IMR-90 (cell line): ENCODE measurements around the gene KMT5C.

Experiments used
- RAD21 ChIP-seq: IDR thresholded peaks from 2 replicates; pipeline ENCODE4 v1.6.1; 2012; ENCODE audit warnings: low read length, improper control_type of control experiment
- RCOR1 ChIP-seq: IDR thresholded peaks from 2 replicates; pipeline ENCODE4 v1.6.1; 2012; ENCODE audit warnings: mild to moderate bottlenecking, low read length, improper control_type of control experiment; ENCODE audit not compliant: insufficient replicate concordance
- TF ChIP-seq, protein P1 (sequence below): conservative IDR thresholded peaks from 2 replicates; pipeline ENCODE4 v1.5.1; 2012; ENCODE audit warnings: mild to moderate bottlenecking, low read depth, low read length, improper control_type of control experiment

DNA sequence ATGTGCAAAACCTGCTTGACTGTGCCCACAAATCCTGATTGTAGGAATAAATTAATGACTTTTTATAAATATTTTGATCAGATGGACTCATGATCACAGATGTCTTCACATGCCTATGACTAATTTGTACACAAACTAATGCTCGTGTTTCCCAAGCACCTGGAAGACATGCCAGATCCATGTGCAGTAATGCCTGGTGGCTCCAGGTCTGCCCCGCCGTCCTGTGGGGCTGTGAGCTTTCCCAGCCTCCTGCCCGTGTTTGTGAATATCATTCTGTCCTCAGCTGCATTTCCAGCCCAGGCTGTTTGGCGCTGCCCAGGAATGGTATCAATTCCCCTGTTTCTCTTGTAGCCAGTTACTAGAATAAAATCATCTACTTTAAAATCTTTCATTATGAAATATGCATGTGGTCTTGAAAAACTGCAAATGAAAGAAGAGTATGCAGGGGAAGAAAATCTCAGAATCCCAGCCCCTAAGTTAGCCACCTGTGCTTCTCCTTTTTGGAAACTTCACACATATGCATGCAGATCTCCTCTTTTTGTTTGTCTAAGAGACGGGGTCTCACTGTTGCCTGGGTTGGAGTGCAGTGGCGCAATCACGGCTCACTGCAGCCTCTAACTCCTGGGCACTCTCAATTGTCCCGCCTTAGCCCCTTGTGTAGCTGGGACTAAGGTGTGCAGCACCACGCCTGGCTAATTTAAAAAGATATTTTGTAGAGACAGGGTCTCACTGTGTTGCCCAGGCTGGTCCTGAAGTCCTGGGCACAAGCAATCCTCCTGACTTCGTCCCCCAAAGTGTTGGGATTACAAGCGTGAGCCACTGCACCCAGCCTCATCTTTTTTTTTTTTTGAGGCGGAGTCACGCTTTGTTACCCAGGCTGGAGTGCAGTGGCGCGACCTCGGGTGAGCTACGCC, 52.3 kb downstream of the KMT5C start:
- TF ChIP-seq RAD21 (no peak), RCOR1 (no peak)
- TF ChIP-seq, protein P1, sequence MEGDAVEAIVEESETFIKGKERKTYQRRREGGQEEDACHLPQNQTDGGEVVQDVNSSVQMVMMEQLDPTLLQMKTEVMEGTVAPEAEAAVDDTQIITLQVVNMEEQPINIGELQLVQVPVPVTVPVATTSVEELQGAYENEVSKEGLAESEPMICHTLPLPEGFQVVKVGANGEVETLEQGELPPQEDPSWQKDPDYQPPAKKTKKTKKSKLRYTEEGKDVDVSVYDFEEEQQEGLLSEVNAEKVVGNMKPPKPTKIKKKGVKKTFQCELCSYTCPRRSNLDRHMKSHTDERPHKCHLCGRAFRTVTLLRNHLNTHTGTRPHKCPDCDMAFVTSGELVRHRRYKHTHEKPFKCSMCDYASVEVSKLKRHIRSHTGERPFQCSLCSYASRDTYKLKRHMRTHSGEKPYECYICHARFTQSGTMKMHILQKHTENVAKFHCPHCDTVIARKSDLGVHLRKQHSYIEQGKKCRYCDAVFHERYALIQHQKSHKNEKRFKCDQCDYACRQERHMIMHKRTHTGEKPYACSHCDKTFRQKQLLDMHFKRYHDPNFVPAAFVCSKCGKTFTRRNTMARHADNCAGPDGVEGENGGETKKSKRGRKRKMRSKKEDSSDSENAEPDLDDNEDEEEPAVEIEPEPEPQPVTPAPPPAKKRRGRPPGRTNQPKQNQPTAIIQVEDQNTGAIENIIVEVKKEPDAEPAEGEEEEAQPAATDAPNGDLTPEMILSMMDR, result no peak
